ENCODE measurements around the gene CLMN.

GRCh38 chr14:95218472-95219193, 101.1 kb downstream of the CLMN start:
- TF ChIP-seq MAX (CRISPR knock-in tag; IDR thresholded peaks at IDR 0.05), result no peak
- no peak for TF ChIP-seq PHF8 (IDR thresholded peaks at IDR 0.05; ENCODE audit: borderline replicate concordance, low read length)
- TF ChIP-seq, protein P1, sequence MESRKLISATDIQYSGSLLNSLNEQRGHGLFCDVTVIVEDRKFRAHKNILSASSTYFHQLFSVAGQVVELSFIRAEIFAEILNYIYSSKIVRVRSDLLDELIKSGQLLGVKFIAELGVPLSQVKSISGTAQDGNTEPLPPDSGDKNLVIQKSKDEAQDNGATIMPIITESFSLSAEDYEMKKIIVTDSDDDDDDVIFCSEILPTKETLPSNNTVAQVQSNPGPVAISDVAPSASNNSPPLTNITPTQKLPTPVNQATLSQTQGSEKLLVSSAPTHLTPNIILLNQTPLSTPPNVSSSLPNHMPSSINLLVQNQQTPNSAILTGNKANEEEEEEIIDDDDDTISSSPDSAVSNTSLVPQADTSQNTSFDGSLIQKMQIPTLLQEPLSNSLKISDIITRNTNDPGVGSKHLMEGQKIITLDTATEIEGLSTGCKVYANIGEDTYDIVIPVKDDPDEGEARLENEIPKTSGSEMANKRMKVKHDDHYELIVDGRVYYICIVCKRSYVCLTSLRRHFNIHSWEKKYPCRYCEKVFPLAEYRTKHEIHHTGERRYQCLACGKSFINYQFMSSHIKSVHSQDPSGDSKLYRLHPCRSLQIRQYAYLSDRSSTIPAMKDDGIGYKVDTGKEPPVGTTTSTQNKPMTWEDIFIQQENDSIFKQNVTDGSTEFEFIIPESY (CRISPR knock-in tag; IDR thresholded peaks at IDR 0.05), result no peak

Data from K562 (cell line).